A673 (cell line): ENCODE measurements around the gene TF. TPM values are rescaled to one million over a fixed set of nuclear protein-coding genes. Genes with fewer than 3 reads are reported as not detected.

Experiments used
- BruUV-seq: library from RNA; stranded (reverse); fragments of 400-500 nt; replicated peaks from 2 replicates; lab custom pipeline; 2021; lab: Mats Ljungman, UMichigan
- CTCF ChIA-PET: fragments of 300-600 bp; sonication (Branson Sonifier 250); formaldehyde crosslinking; loops from one replicate; lab custom pipeline; 2022; ENCODE audit warnings: antibody characterized with exemption; lab: Charles Lee
- POLR2A ChIA-PET: fragments of 300-600 bp; sonication (Branson Sonifier 250); formaldehyde crosslinking; loops from one replicate; lab custom pipeline; 2022; ENCODE audit warnings: antibody characterized with exemption; ENCODE audit not compliant: low non-redundant PET; lab: Charles Lee
- DNase-seq: peaks from one replicate; pipeline ENCODE4 v3.0.0-alpha.2; 2015; ENCODE audit warnings: low spot score
- H3K27ac ChIP-seq: fragments of 200-600 bp; sonication (generic); 2 replicates; pipeline ENCODE4 v1.5.1; 2016; ENCODE audit warnings: mixed run types, low read depth, mild to moderate bottlenecking, mixed read lengths, antibody characterized with exemption, low read length; ENCODE audit not compliant: poor library complexity, severe bottlenecking
- H3K27me3 ChIP-seq: fragments of 200-600 bp; sonication (generic); replicated peaks from 2 replicates; pipeline ENCODE4 v1.6.1; 2017; ENCODE audit warnings: mixed run types, low read depth, mild to moderate bottlenecking, mixed read lengths, antibody characterized with exemption, low read length; ENCODE audit not compliant: insufficient read depth, poor library complexity
- H3K36me3 ChIP-seq: fragments of 200-600 bp; sonication (generic); 2 replicates; pipeline ENCODE4 v1.6.1; 2016; ENCODE audit warnings: mixed run types, mild to moderate bottlenecking, mixed read lengths, antibody characterized with exemption, low read length; ENCODE audit not compliant: insufficient read depth, poor library complexity, severe bottlenecking
- H3K4me1 ChIP-seq: fragments of 200-600 bp; sonication (generic); 2 replicates; pipeline ENCODE4 v1.6.1; 2017; ENCODE audit warnings: mixed run types, mild to moderate bottlenecking, mixed read lengths, antibody characterized with exemption, low read length; ENCODE audit not compliant: insufficient read depth, poor library complexity, severe bottlenecking
- H3K4me3 ChIP-seq: fragments of 200-600 bp; sonication (generic); 2 replicates; pipeline ENCODE4 v1.5.1; 2016; ENCODE audit warnings: low read depth, mixed run types, mild to moderate bottlenecking, mixed read lengths, low read length; ENCODE audit not compliant: poor library complexity, severe bottlenecking
- H3K9me3 ChIP-seq: fragments of 200-600 bp; sonication (generic); 2 replicates; pipeline ENCODE4 v1.6.1; 2016; ENCODE audit warnings: mixed run types, low read depth, mild to moderate bottlenecking, mixed read lengths, antibody characterized with exemption, low read length; ENCODE audit not compliant: poor library complexity, severe bottlenecking
- EZH2 ChIP-seq: fragments of 200-600 bp; sonication (generic); IDR thresholded peaks from 2 replicates; pipeline ENCODE4 v1.6.1; 2017; ENCODE audit warnings: borderline replicate concordance, low read depth, mild to moderate bottlenecking, mixed read lengths, antibody characterized with exemption, low read length; ENCODE audit not compliant: poor library complexity, severe bottlenecking
- intact Hi-C: fragments of 100-400 bp; cut with micrococcal nuclease; formaldehyde crosslinking; loops from one replicate; pipeline ENCODE4 v1.10.0; 2022; ENCODE audit not compliant: unreplicated experiment
- total RNA-seq: library from RNA; stranded (reverse); gene quantifications from 2 replicates; pipeline ENCODE4 v1.2.3, GENCODE V29; 2021
- TF ChIP-seq, protein P1 (sequence below): fragments of 300-800, 200-600 bp; sonication (generic); conservative IDR thresholded peaks from 2 replicates; pipeline ENCODE4 v1.5.1; 2017; ENCODE audit warnings: low read depth, mild to moderate bottlenecking, antibody characterized with exemption, low read length, moderate library complexity, mixed read lengths

The TF gene
- total RNA-seq, 1 experiment from 2014 or later = 0.11 TPM

GRCh38 chr3:133838916-133839800, 93.0 kb downstream of the TF start:
- BruUV-seq = no TSS peak
- Histone ChIP-seq H3K36me3 (no peaks in the 10 kb centered on the region), H3K27me3 (no peaks in the 10 kb centered on the region), H3K27ac (no peak overlapping the region), H3K9me3 (no peaks in the 10 kb centered on the region), H3K4me1 (no peaks in the 10 kb centered on the region), H3K4me3 (no peak overlapping the region)
- ChIA-PET POLR2A (no interaction called here), CTCF (no interaction called here)
- no peak for DNase-seq
- TF ChIP-seq, protein P1, sequence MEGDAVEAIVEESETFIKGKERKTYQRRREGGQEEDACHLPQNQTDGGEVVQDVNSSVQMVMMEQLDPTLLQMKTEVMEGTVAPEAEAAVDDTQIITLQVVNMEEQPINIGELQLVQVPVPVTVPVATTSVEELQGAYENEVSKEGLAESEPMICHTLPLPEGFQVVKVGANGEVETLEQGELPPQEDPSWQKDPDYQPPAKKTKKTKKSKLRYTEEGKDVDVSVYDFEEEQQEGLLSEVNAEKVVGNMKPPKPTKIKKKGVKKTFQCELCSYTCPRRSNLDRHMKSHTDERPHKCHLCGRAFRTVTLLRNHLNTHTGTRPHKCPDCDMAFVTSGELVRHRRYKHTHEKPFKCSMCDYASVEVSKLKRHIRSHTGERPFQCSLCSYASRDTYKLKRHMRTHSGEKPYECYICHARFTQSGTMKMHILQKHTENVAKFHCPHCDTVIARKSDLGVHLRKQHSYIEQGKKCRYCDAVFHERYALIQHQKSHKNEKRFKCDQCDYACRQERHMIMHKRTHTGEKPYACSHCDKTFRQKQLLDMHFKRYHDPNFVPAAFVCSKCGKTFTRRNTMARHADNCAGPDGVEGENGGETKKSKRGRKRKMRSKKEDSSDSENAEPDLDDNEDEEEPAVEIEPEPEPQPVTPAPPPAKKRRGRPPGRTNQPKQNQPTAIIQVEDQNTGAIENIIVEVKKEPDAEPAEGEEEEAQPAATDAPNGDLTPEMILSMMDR = no peak
- intact Hi-C loops = no loop called here

DNA sequence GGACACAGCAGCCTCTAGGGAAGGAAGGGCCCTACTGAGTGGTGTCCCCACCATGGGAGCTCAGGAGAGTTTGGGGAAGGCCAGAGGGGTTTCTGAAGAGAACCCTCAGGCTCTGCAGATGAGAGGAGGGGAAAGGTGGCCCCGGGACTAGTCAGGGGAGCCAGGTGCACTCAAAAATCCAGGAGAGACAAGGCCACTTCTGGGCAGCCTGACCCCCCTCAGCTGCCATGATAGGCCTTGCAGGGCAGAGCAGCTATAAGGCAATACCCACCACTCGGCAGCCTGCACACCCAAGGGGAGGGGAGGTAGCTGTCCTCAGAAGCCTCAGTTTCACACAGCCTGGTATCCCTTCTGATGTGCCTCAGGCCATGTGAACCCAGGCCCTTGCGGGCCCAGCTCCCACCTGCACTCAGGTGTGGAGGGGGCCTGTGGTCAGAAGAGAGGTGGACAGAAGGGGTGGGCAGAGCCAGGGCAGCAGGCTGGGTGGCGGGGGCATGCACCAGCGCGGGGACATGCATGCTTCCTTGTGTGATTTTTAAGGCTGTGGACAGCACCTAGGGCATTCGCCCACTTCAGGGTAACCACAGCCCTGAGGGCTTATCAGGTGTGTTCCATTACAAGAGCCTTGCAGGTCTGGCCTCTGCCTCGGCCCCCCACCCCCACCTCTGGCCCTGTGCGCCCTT, 94.0 kb downstream of the TF start:
- no peaks in the 10 kb centered on the region for H3K9me3 ChIP-seq
- TF ChIP-seq, protein P1 = no peak
- no peak for TF ChIP-seq EZH2
- ChIA-PET POLR2A (no interaction called here), CTCF (no interaction called here)
- intact Hi-C loops = no loop called here
- DNase-seq = no peak
- no peak overlapping the region for H3K27ac ChIP-seq
- no peaks in the 10 kb centered on the region for H3K27me3 ChIP-seq
- no peaks in the 10 kb centered on the region for H3K4me1 ChIP-seq
- no peaks in the 10 kb centered on the region for H3K36me3 ChIP-seq
- BruUV-seq = no TSS peak
- no peak overlapping the region for H3K4me3 ChIP-seq

GRCh38 chr3:133840767-133841166, 94.6 kb downstream of the TF start:
- ChIA-PET POLR2A (no interaction called here), CTCF (no interaction called here)
- no peaks in the 10 kb centered on the region for H3K4me1 ChIP-seq
- intact Hi-C loops = no loop called here
- BruUV-seq = no TSS peak
- no peaks in the 10 kb centered on the region for H3K27me3 ChIP-seq
- no peaks in the 10 kb centered on the region for H3K9me3 ChIP-seq
- DNase-seq = no peak
- no peaks in the 10 kb centered on the region for H3K36me3 ChIP-seq
- no peak overlapping the region for H3K27ac ChIP-seq
- TF ChIP-seq, protein P1 = no peak
- no peak for TF ChIP-seq EZH2
- no peak overlapping the region for H3K4me3 ChIP-seq
